Measurements from ENCODE around the gene KIAA0513. TPM values are rescaled to one million over a fixed set of nuclear protein-coding genes. Genes with fewer than 3 reads are reported as not detected.

KIAA0513 gene
- polyA plus RNA-seq, 1 donor (not counting 4 experiments of a cell fraction or from before 2014, with no cell fraction given) = 3.3 TPM

- Histone ChIP-seq H3K27me3 (ENCODE audit: control insufficient read depth, extremely low read depth, insufficient read depth, low read length) (peaks cover 3% of the 10 kb centered on the region), H3K9me3 (ENCODE audit: control insufficient read depth, low read depth, low read length) (no peaks in the 10 kb centered on the region), H3K4me1 (ENCODE audit: control insufficient read depth, extremely low read depth, insufficient read depth, low read length) (no peaks in the 10 kb centered on the region), H3K36me3 (ENCODE audit: control insufficient read depth in 2 of 2, extremely low read depth in 1 of 2, insufficient read depth in 2 of 2, low read length in 2 of 2) (no peaks in the 10 kb centered on the region), H3K4me3 (ENCODE audit: control insufficient read depth in 2 of 3, extremely low read depth in 1 of 3, insufficient read depth in 2 of 3, low read depth in 1 of 3, low read length in 3 of 3) (no peak overlapping the region), H3K9me1 (ENCODE audit: control insufficient read depth, extremely low read depth, insufficient read depth, low read length) (no peaks in the 10 kb centered on the region), H2AFZ (ENCODE audit: control insufficient read depth, low read length) (no peak overlapping the region), H3K79me2 (ENCODE audit: control insufficient read depth, insufficient read depth, low read length) (no peaks in the 10 kb centered on the region), H4K20me1 (ENCODE audit: control insufficient read depth, extremely low read depth, insufficient read depth, low read length) (no peaks in the 10 kb centered on the region), H3K4me2 (ENCODE audit: control insufficient read depth, extremely low read depth, insufficient read depth, low read depth, low read length) (no peak overlapping the region), H3K9ac (ENCODE audit: control insufficient read depth, extremely low read depth, insufficient read depth, low read length) (no peak overlapping the region), H3K27ac (ENCODE audit: control insufficient read depth, insufficient read depth, low read length) (no peak overlapping the region)
- TF ChIP-seq EZH2 (IDR thresholded peaks at IDR 0.05; ENCODE audit: low read length) = no peak
- peak in 1 of 3 experiments; percentile 4 for TF ChIP-seq CTCF (optimal IDR thresholded peaks at IDR 0.05 in 1 of 3, IDR thresholded peaks at IDR 0.05 in 1 of 3, conservative IDR thresholded peaks at IDR 0.05 in 1 of 3; ENCODE audit: extremely low read depth in 1 of 3, insufficient read depth in 2 of 3, low read length in 3 of 3)
- DNase-seq (ENCODE audit: low read depth, low spot score) (no peak), FAIRE-seq (no peak)
- dilution Hi-C loops (cut with MboI; ENCODE audit: extremely low pct_ligation_motif_present, low sequenced_read_pairs) = no loop called here
These were observed 76.6 kb downstream of the KIAA0513 start for GRCh38 chr16:85104147-85104546.

- no peak for TF ChIP-seq CTCF (optimal IDR thresholded peaks at IDR 0.05 in 1 of 3, IDR thresholded peaks at IDR 0.05 in 1 of 3, conservative IDR thresholded peaks at IDR 0.05 in 1 of 3; ENCODE audit: extremely low read depth in 1 of 3, insufficient read depth in 2 of 3, low read length in 3 of 3)
- TF ChIP-seq EZH2 (IDR thresholded peaks at IDR 0.05; ENCODE audit: low read length) = no peak
- FAIRE-seq = no peak
- H3K4me3 ChIP-seq (ENCODE audit: control insufficient read depth in 2 of 3, extremely low read depth in 1 of 3, insufficient read depth in 2 of 3, low read depth in 1 of 3, low read length in 3 of 3) = no peak overlapping the region
- dilution Hi-C loops (cut with MboI; ENCODE audit: extremely low pct_ligation_motif_present, low sequenced_read_pairs) = no loop called here
- peak; percentile 35 for DNase-seq (ENCODE audit: low read depth, low spot score)
- no peaks in the 10 kb centered on the region for H3K36me3 ChIP-seq (ENCODE audit: control insufficient read depth in 2 of 2, extremely low read depth in 1 of 2, insufficient read depth in 2 of 2, low read length in 2 of 2)
- no peaks in the 10 kb centered on the region for H3K4me1 ChIP-seq (ENCODE audit: control insufficient read depth, extremely low read depth, insufficient read depth, low read length)
- no peaks in the 10 kb centered on the region for H3K9me1 ChIP-seq (ENCODE audit: control insufficient read depth, extremely low read depth, insufficient read depth, low read length)
- H3K9me3 ChIP-seq (ENCODE audit: control insufficient read depth, low read depth, low read length) = no peaks in the 10 kb centered on the region
- H2AFZ ChIP-seq (ENCODE audit: control insufficient read depth, low read length) = no peak overlapping the region
- no peaks in the 10 kb centered on the region for H4K20me1 ChIP-seq (ENCODE audit: control insufficient read depth, extremely low read depth, insufficient read depth, low read length)
- H3K27me3 ChIP-seq (ENCODE audit: control insufficient read depth, extremely low read depth, insufficient read depth, low read length) = peaks cover 3% of the 10 kb centered on the region
- H3K79me2 ChIP-seq (ENCODE audit: control insufficient read depth, insufficient read depth, low read length) = no peaks in the 10 kb centered on the region
- no peak overlapping the region for H3K9ac ChIP-seq (ENCODE audit: control insufficient read depth, extremely low read depth, insufficient read depth, low read length)
- H3K4me2 ChIP-seq (ENCODE audit: control insufficient read depth, extremely low read depth, insufficient read depth, low read depth, low read length) = no peak overlapping the region
- no peak overlapping the region for H3K27ac ChIP-seq (ENCODE audit: control insufficient read depth, insufficient read depth, low read length)
These were observed 77.3 kb downstream of the KIAA0513 start for GRCh38 chr16:85104821-85105391.
